ENCODE results near the gene CHTF18. TPM values are rescaled to one million over a fixed set of nuclear protein-coding genes. Genes with fewer than 3 reads are reported as not detected.

Gene CHTF18
- total RNA-seq, 2 experiments from 2014 or later = 125 to 146 TPM

DNA sequence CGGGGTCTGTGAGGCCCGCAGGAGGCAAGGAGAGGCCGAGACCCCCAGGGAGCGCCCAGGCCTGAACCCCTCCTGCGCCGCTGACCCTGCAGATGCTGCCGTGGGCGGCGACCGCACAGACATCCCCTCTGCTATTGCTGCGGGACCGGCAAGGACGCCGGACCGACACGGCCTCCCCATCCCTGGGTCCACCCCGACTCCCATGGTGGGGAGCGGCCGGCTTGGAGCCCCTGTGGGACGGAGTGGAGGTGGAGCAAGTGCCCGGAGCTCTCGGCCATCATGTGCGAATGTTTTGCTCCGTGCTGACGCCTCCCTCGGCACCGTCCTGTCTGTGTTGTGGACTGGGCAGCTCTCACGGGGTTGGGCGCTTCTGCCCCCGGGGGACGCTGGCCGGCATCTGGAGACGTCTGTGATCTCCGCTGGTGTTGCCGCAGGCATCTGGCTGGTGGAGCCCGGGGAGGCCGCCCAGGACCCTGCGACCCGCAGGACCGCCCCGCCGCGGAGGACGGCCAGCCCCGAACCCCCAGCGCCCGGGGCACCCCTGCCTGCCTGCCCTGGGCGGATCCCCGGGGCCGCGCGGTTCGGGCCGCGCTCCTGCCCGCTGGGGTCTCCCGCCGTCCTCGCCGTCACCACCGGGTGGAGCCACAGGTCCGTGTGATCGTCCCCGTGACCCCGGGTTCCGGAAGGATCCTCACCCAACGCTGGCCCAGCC, 24.9 kb downstream of the CHTF18 start:
- ChIA-PET CTCF (ENCODE audit: unreplicated experiment) (no interaction called here), POLR2A (no interaction called here)
- no peaks in the 10 kb centered on the region for H4K20me1 ChIP-seq (ENCODE audit: insufficient read depth, low read length)
- intact Hi-C loops (cut with micrococcal nuclease; ENCODE audit: unreplicated experiment) = loop anchor here (2.0 kb wide), 2 partner anchors 241 to 289 kb away; no protein-coding TSS in a partner anchor
- H2AFZ ChIP-seq (ENCODE audit: low read length) = no peak overlapping the region
- no peak overlapping the region for H3K27ac ChIP-seq (ENCODE audit: low read depth, low read length, poor library complexity, severe bottlenecking)
- no peaks in the 10 kb centered on the region for H3K36me3 ChIP-seq (ENCODE audit: insufficient read depth, low read length)
- peak; percentile 44 for DNase-seq (ENCODE audit: low spot score)
- no TSS peak for BruUV-seq (replicated peaks)
- H3K4me1 ChIP-seq (ENCODE audit: insufficient read depth, low read length, poor library complexity, severe bottlenecking) = no peaks in the 10 kb centered on the region
- no peaks in the 10 kb centered on the region for H3K9me3 ChIP-seq (ENCODE audit: low read length)
- H3K4me2 ChIP-seq (ENCODE audit: low read length) = no peak overlapping the region
- no peak for TF ChIP-seq EZH2phosphoT487 (IDR thresholded peaks at IDR 0.05; ENCODE audit: borderline replicate concordance, low read depth, low read length)
- TF ChIP-seq, protein P1, sequence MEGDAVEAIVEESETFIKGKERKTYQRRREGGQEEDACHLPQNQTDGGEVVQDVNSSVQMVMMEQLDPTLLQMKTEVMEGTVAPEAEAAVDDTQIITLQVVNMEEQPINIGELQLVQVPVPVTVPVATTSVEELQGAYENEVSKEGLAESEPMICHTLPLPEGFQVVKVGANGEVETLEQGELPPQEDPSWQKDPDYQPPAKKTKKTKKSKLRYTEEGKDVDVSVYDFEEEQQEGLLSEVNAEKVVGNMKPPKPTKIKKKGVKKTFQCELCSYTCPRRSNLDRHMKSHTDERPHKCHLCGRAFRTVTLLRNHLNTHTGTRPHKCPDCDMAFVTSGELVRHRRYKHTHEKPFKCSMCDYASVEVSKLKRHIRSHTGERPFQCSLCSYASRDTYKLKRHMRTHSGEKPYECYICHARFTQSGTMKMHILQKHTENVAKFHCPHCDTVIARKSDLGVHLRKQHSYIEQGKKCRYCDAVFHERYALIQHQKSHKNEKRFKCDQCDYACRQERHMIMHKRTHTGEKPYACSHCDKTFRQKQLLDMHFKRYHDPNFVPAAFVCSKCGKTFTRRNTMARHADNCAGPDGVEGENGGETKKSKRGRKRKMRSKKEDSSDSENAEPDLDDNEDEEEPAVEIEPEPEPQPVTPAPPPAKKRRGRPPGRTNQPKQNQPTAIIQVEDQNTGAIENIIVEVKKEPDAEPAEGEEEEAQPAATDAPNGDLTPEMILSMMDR (conservative IDR thresholded peaks at IDR 0.05; ENCODE audit: low read length) = peak; percentile 75
- H3K79me2 ChIP-seq (ENCODE audit: insufficient read depth, low read depth, low read length) = no peaks in the 10 kb centered on the region
- H3K4me3 ChIP-seq (ENCODE audit: low read depth, low read length, poor library complexity, severe bottlenecking) = no peak overlapping the region
- H3K9me2 ChIP-seq (ENCODE audit: insufficient read depth, low read length) = no peaks in the 10 kb centered on the region

DNA sequence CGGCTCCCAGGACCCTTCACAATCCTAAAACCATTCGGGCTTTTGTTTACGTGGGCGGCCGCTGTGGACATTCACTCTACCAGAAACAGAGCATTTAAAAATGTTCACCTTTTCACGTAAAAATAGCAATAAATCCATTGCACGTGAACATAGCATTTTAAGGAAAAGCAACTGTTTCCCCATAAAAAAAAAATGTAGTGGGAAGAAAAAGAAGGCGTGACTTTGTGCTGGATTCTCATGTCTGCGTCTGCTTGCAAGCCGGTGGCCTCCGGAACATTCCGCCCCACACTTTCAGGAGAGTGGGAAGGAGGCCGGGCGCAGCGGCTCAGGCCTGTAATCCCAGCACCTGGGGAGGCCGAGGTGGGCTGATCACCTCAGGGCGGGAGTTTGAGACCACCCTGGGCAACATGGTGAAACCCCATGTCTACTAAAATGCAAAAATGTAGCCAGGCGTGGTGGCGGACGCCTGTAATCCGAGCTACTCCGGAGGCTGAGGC, 25.5 kb downstream of the CHTF18 start:
- H3K79me2 ChIP-seq (ENCODE audit: insufficient read depth, low read depth, low read length) = no peaks in the 10 kb centered on the region
- no peaks in the 10 kb centered on the region for H3K36me3 ChIP-seq (ENCODE audit: insufficient read depth, low read length)
- H3K9me3 ChIP-seq (ENCODE audit: low read length) = no peaks in the 10 kb centered on the region
- CTCF ChIA-PET (ENCODE audit: unreplicated experiment) = no interaction called here
- no peaks in the 10 kb centered on the region for H4K20me1 ChIP-seq (ENCODE audit: insufficient read depth, low read length)
- H3K4me1 ChIP-seq (ENCODE audit: insufficient read depth, low read length, poor library complexity, severe bottlenecking) = no peaks in the 10 kb centered on the region
- no peak overlapping the region for H3K27ac ChIP-seq (ENCODE audit: low read depth, low read length, poor library complexity, severe bottlenecking)
- no TSS peak for BruUV-seq (replicated peaks)
- no peak overlapping the region for H3K4me2 ChIP-seq (ENCODE audit: low read length)
- intact Hi-C loops (cut with micrococcal nuclease; ENCODE audit: unreplicated experiment) = loop anchor here (2.0 kb wide), 2 partner anchors 241 to 289 kb away; no protein-coding TSS in a partner anchor
- POLR2A ChIA-PET = no interaction called here
- TF ChIP-seq EZH2phosphoT487 (IDR thresholded peaks at IDR 0.05; ENCODE audit: borderline replicate concordance, low read depth, low read length) = no peak
- TF ChIP-seq, protein P1 (conservative IDR thresholded peaks at IDR 0.05; ENCODE audit: low read length) = no peak
- DNase-seq (ENCODE audit: low spot score) = no peak
- no peaks in the 10 kb centered on the region for H3K9me2 ChIP-seq (ENCODE audit: insufficient read depth, low read length)
- no peak overlapping the region for H3K4me3 ChIP-seq (ENCODE audit: low read depth, low read length, poor library complexity, severe bottlenecking)
- no peak overlapping the region for H2AFZ ChIP-seq (ENCODE audit: low read length)

DNA sequence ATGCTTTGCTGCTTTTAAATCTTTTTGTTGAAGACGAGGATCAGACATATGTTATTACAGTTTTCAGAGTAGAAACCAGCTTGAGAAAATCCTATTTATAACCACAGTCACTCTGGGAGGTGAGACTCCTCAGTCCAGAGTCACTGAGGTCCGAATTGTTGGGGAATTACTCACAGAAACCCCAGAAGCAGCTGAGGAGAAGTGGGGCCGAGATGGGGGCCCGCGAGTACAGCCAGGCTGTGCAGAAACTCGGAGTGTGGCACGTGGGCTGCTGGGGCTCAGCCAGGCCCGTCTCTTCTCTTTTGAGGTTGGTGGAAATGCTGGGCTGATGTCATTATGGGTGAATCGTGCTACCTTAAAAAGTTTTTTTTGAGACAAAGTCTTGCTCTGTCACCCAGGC, 26.6 kb downstream of the CHTF18 start:
- intact Hi-C loops (cut with micrococcal nuclease; ENCODE audit: unreplicated experiment) = no loop called here
- H3K79me2 ChIP-seq (ENCODE audit: insufficient read depth, low read depth, low read length) = no peaks in the 10 kb centered on the region
- CTCF ChIA-PET (ENCODE audit: unreplicated experiment) = no interaction called here
- H3K4me2 ChIP-seq (ENCODE audit: low read length) = no peak overlapping the region
- no peak overlapping the region for H2AFZ ChIP-seq (ENCODE audit: low read length)
- H4K20me1 ChIP-seq (ENCODE audit: insufficient read depth, low read length) = no peaks in the 10 kb centered on the region
- TF ChIP-seq EZH2phosphoT487 (IDR thresholded peaks at IDR 0.05; ENCODE audit: borderline replicate concordance, low read depth, low read length) = no peak
- TF ChIP-seq, protein P1 (conservative IDR thresholded peaks at IDR 0.05; ENCODE audit: low read length) = no peak
- no peaks in the 10 kb centered on the region for H3K9me3 ChIP-seq (ENCODE audit: low read length)
- DNase-seq (ENCODE audit: low spot score) = no peak
- no peaks in the 10 kb centered on the region for H3K4me1 ChIP-seq (ENCODE audit: insufficient read depth, low read length, poor library complexity, severe bottlenecking)
- H3K4me3 ChIP-seq (ENCODE audit: low read depth, low read length, poor library complexity, severe bottlenecking) = no peak overlapping the region
- BruUV-seq (replicated peaks) = no TSS peak
- no peaks in the 10 kb centered on the region for H3K36me3 ChIP-seq (ENCODE audit: insufficient read depth, low read length)
- POLR2A ChIA-PET = no interaction called here
- H3K9me2 ChIP-seq (ENCODE audit: insufficient read depth, low read length) = no peaks in the 10 kb centered on the region
- no peak overlapping the region for H3K27ac ChIP-seq (ENCODE audit: low read depth, low read length, poor library complexity, severe bottlenecking)

Measured in OCI-LY7 (cell line).